Left lung (tissue), 10 donors: ENCODE measurements around the gene DDX25. TPM values are rescaled to one million over a fixed set of nuclear protein-coding genes. Genes with fewer than 3 reads are reported as not detected.

Experiments
- ATAC-seq: fragments of 200-7000 bp; cut with Tn5 transposase; one replicate; pipeline ENCODE4 v1.9.1; 2020; ENCODE audit warnings: moderate library complexity
- DNase-seq, 4 donors: peaks; one replicate each; pipeline ENCODE4 v3.0.0-alpha.2; 2013 to 2020
- H3K27ac ChIP-seq, 2 donors: fragments of 200-600 bp; sonication (generic) in 1 of 2; one replicate each; pipeline versions ENCODE4 v1.5.0 to v1.8.0; 2020 to 2021
- H3K27me3 ChIP-seq, 2 donors: fragments of 200-600 bp; sonication (generic) in 1 of 2; one replicate each; pipeline versions ENCODE4 v1.5.0 to v1.8.0; 2020 to 2021
- H3K36me3 ChIP-seq, 2 donors: fragments of 200-600 bp; sonication (generic) in 1 of 2; one replicate each; pipeline versions ENCODE4 v1.5.0 to v1.8.0; 2020 to 2021
- H3K4me1 ChIP-seq, 2 donors: fragments of 200-600 bp; one replicate each; pipeline ENCODE4 v1.8.0; 2021
- H3K4me3 ChIP-seq, 2 donors: fragments of 200-600 bp; sonication (generic) in 1 of 2; one replicate each; pipeline versions ENCODE4 v1.5.0 to v1.8.0; 2020 to 2021; ENCODE audit warnings: mild to moderate bottlenecking in 1 of 2
- H3K9me3 ChIP-seq, 2 donors: fragments of 200-600 bp; sonication (generic) in 1 of 2; one replicate each; pipeline versions ENCODE4 v1.5.0 to v1.8.0; 2020 to 2021
- CTCF ChIP-seq, 2 donors: fragments of 200-600 bp; sonication (generic) in 1 of 2; IDR thresholded peaks; one replicate each; pipeline versions ENCODE4 v1.5.0 to v1.8.0; 2021; ENCODE audit warnings: antibody characterized with exemption in 2 of 2
- intact Hi-C, 2 donors: fragments of 100-400 bp; cut with DNase I; formaldehyde crosslinking; loops; one replicate each; pipeline versions ENCODE4 v1.11.2 to v1.14.2; 2022
- polyA plus RNA-seq, 6 donors: library from polyadenylated mRNA; unstranded; fragments of 120-200 nt; gene quantifications; one replicate each; pipeline ENCODE4 v1.2.1, GENCODE V29; 2013; ENCODE audit not compliant: insufficient read length in 6 of 6
- total RNA-seq, 2 donors: library from RNA; stranded (reverse); fragmentation: NEBNext Ultra II Directional; extraction: Animal tissue kit (Norgen Biotek cat#: 25700); gene quantifications; one replicate each; pipeline ENCODE4 v1.2.1, GENCODE V29; 2021
- donor health status: DM: no; HTN: yes; CAD: no.
- donor health status: DM: no; HTN: no; CAD: no.

DDX25 gene
- total and polyA plus RNA-seq, 8 donors: 0.47 to 2.5 (median 2.0) TPM; not detected in 1

- no peaks in the 10 kb centered on the region for H3K9me3 ChIP-seq
- H3K27ac ChIP-seq: no peak overlapping the region
- H3K36me3 ChIP-seq: no peaks in the 10 kb centered on the region
- intact Hi-C loops: no loop called here
- H3K4me1 ChIP-seq: no peaks in the 10 kb centered on the region
- DNase-seq: no peak
- no peak overlapping the region for H3K4me3 ChIP-seq
- ATAC-seq: no peak
- TF ChIP-seq CTCF (IDR thresholded peaks at IDR 0.05): no peak
- no peaks in the 10 kb centered on the region for H3K27me3 ChIP-seq
These were observed 32.2 kb upstream of the DDX25 start for GRCh38 chr11:125872138-125872491.

- Histone ChIP-seq H3K36me3 (no peaks in the 10 kb centered on the region), H3K27ac (no peak overlapping the region), H3K4me1 (no peaks in the 10 kb centered on the region), H3K9me3 (no peaks in the 10 kb centered on the region), H3K27me3 (no peaks in the 10 kb centered on the region), H3K4me3 (no peak overlapping the region)
- ATAC-seq (peak; percentile 33), DNase-seq (no peak)
- TF ChIP-seq CTCF (IDR thresholded peaks at IDR 0.05): no peak
- intact Hi-C loops: no loop called here
These were observed 30.3 kb upstream of the DDX25 start for GRCh38 chr11:125873881-125874555.

GRCh38 chr11:125874556-125875124 is 29.7 kb upstream of the DDX25 start:
- TF ChIP-seq CTCF (IDR thresholded peaks at IDR 0.05): peak; percentile 57 to 78
- DNase-seq (peak in 2 of 4 donors; percentile 45 to 80), ATAC-seq (peak; percentile 99)
- Histone ChIP-seq H3K27me3 (no peaks in the 10 kb centered on the region), H3K4me1 (no peaks in the 10 kb centered on the region), H3K27ac (no peak overlapping the region), H3K4me3 (no peak overlapping the region), H3K9me3 (no peaks in the 10 kb centered on the region), H3K36me3 (no peaks in the 10 kb centered on the region)
- intact Hi-C loops: no loop called here

- no peak for TF ChIP-seq CTCF (IDR thresholded peaks at IDR 0.05)
- no peak for ATAC-seq
- DNase-seq: no peak
- Histone ChIP-seq H3K4me1 (peaks cover 0 to 3% of the 10 kb centered on the region in 2 donors), H3K36me3 (no peaks in the 10 kb centered on the region), H3K4me3 (no peak overlapping the region), H3K27me3 (no peaks in the 10 kb centered on the region), H3K9me3 (no peaks in the 10 kb centered on the region), H3K27ac (no peak overlapping the region)
- intact Hi-C loops: no loop called here
These were observed 23.0 kb upstream of the DDX25 start for GRCh38 chr11:125881291-125881690.

- peaks cover 2 to 16% of the 10 kb centered on the region in 2 donors for H3K4me1 ChIP-seq
- no peak for DNase-seq
- H3K27me3 ChIP-seq: no peaks in the 10 kb centered on the region
- ATAC-seq: no peak
- TF ChIP-seq CTCF (IDR thresholded peaks at IDR 0.05): no peak
- H3K36me3 ChIP-seq: no peaks in the 10 kb centered on the region
- intact Hi-C loops: no loop called here
- H3K9me3 ChIP-seq: no peaks in the 10 kb centered on the region
- no peak overlapping the region for H3K4me3 ChIP-seq
- no peak overlapping the region for H3K27ac ChIP-seq
These were observed 20.9 kb upstream of the DDX25 start for GRCh38 chr11:125883375-125883774.
